Left lung (tissue), 10 donors: Measurements from ENCODE around the gene ZFYVE26. TPM values are rescaled to one million over a fixed set of nuclear protein-coding genes. Genes with fewer than 3 reads are reported as not detected.

Source experiments
- ATAC-seq: fragments of 200-7000 bp; cut with Tn5 transposase; one replicate; pipeline ENCODE4 v1.9.1; 2020; ENCODE audit warnings: moderate library complexity
- DNase-seq, 4 donors: peaks; one replicate each; pipeline ENCODE4 v3.0.0-alpha.2; 2013 to 2020
- H3K27ac ChIP-seq, 2 donors: fragments of 200-600 bp; sonication (generic) in 1 of 2; one replicate each; pipeline versions ENCODE4 v1.5.0 to v1.8.0; 2020 to 2021
- H3K27me3 ChIP-seq, 2 donors: fragments of 200-600 bp; sonication (generic) in 1 of 2; one replicate each; pipeline versions ENCODE4 v1.5.0 to v1.8.0; 2020 to 2021
- H3K36me3 ChIP-seq, 2 donors: fragments of 200-600 bp; sonication (generic) in 1 of 2; one replicate each; pipeline versions ENCODE4 v1.5.0 to v1.8.0; 2020 to 2021
- H3K4me1 ChIP-seq, 2 donors: fragments of 200-600 bp; one replicate each; pipeline ENCODE4 v1.8.0; 2021
- H3K4me3 ChIP-seq, 2 donors: fragments of 200-600 bp; sonication (generic) in 1 of 2; one replicate each; pipeline versions ENCODE4 v1.5.0 to v1.8.0; 2020 to 2021; ENCODE audit warnings: mild to moderate bottlenecking in 1 of 2
- H3K9me3 ChIP-seq, 2 donors: fragments of 200-600 bp; sonication (generic) in 1 of 2; one replicate each; pipeline versions ENCODE4 v1.5.0 to v1.8.0; 2020 to 2021
- intact Hi-C, 2 donors: fragments of 100-400 bp; cut with DNase I; formaldehyde crosslinking; loops; one replicate each; pipeline versions ENCODE4 v1.11.2 to v1.14.2; 2022
- polyA plus RNA-seq, 6 donors: library from polyadenylated mRNA; unstranded; fragments of 120-200 nt; gene quantifications; one replicate each; pipeline ENCODE4 v1.2.1, GENCODE V29; 2013; ENCODE audit not compliant: insufficient read length in 6 of 6
- total RNA-seq, 2 donors: library from RNA; stranded (reverse); fragmentation: NEBNext Ultra II Directional; extraction: Animal tissue kit (Norgen Biotek cat#: 25700); gene quantifications; one replicate each; pipeline ENCODE4 v1.2.1, GENCODE V29; 2021
- TF ChIP-seq, protein P1 (sequence below), 2 donors: fragments of 200-600 bp; sonication (generic) in 1 of 2; IDR thresholded peaks; one replicate each; pipeline versions ENCODE4 v1.5.0 to v1.8.0; 2021; ENCODE audit warnings: antibody characterized with exemption in 2 of 2
- donor health status: DM: no; HTN: yes; CAD: no.
- donor health status: DM: no; HTN: no; CAD: no.

ZFYVE26 gene
- total and polyA plus RNA-seq, 8 donors, result 15.9 to 47.8 (median 17.7) TPM

DNA sequence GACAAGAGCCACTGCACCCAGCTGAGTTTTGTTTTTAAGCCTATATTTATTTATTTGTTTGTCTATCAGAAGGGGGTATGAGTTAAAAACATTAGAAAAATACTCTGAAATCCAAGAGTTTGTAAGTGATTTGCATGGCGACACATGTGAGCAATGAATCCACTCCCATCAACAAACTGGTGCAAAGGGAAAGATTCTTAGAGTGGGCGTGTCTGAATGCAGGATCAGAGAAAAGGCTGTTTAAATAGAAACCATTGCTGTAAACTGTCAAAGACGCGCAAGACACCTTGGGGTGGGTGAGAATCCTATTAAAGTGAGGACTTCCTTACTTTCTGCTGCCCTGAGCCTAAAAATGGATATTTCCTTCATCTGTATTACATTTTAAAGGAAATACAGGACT, 51.9 kb downstream of the ZFYVE26 start:
- TF ChIP-seq, protein P1, sequence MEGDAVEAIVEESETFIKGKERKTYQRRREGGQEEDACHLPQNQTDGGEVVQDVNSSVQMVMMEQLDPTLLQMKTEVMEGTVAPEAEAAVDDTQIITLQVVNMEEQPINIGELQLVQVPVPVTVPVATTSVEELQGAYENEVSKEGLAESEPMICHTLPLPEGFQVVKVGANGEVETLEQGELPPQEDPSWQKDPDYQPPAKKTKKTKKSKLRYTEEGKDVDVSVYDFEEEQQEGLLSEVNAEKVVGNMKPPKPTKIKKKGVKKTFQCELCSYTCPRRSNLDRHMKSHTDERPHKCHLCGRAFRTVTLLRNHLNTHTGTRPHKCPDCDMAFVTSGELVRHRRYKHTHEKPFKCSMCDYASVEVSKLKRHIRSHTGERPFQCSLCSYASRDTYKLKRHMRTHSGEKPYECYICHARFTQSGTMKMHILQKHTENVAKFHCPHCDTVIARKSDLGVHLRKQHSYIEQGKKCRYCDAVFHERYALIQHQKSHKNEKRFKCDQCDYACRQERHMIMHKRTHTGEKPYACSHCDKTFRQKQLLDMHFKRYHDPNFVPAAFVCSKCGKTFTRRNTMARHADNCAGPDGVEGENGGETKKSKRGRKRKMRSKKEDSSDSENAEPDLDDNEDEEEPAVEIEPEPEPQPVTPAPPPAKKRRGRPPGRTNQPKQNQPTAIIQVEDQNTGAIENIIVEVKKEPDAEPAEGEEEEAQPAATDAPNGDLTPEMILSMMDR (IDR thresholded peaks at IDR 0.05), result no peak
- Histone ChIP-seq H3K36me3 (peaks cover 0 to 94% of the 10 kb centered on the region in 2 donors), H3K4me3 (no peak overlapping the region), H3K9me3 (no peaks in the 10 kb centered on the region), H3K27ac (no peak overlapping the region), H3K27me3 (no peaks in the 10 kb centered on the region), H3K4me1 (peaks cover 0 to 25% of the 10 kb centered on the region in 2 donors)
- ATAC-seq (no peak), DNase-seq (no peak)
- intact Hi-C loops, result no loop called here

DNA sequence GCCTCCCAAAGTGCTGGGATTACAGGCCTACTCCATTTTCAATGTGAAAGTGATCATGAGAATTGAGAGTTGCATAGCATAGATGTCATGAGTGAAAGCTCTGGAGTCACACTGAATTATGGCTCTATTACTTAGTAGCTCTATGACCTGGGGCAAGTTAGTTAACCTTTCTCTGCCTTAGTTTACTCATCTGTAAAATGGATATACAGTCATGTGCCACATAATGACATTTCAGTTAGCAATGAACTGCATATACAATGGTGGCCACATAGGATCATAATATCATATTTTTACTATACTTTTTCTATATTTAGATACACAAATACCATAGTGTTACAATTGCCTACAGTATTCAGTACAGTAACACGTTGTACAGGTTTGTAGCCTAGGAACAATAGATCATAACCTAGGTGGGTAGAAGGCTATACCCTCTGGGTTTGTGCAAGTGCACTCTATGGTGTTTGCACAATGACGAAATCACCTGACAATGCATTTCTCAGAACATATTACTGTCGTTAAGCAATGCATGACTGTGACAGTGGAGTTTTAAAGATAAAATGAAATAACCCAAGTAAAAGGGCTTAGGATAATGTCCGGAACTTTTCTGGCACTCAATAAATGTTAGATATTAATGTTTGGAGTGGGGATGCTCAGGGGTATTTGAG, 53.1 kb downstream of the ZFYVE26 start:
- no peak overlapping the region for H3K4me3 ChIP-seq
- TF ChIP-seq, protein P1 (IDR thresholded peaks at IDR 0.05), result no peak
- H3K27ac ChIP-seq, result peak overlapping the region in 1 of 2 donors; percentile 51
- H3K36me3 ChIP-seq, result peaks cover 0 to 91% of the 10 kb centered on the region in 2 donors
- peak in 1 of 4 donors; percentile 13 for DNase-seq
- intact Hi-C loops, result no loop called here
- peaks cover 0 to 25% of the 10 kb centered on the region in 2 donors for H3K4me1 ChIP-seq
- no peaks in the 10 kb centered on the region for H3K27me3 ChIP-seq
- no peaks in the 10 kb centered on the region for H3K9me3 ChIP-seq
- ATAC-seq, result peak; percentile 75

DNA sequence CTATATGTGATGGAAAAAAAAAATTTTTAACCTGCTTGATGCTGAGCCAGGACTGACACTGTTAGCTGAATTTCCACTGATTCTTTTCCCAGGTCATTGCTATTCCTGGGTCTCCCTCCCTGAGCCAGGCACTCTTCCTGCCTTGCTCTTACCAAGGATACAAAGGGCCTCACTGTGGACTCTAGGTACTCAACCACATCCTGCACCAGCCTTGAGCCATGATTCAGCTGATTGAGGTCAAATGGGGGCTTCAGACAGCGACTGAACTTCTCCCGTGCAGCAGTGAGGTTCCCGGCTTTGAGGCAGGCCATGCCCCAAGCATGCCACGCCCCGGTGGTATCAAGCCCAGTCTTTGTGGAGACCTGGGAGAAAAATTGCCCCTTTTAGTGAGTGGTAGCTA, 54.3 kb downstream of the ZFYVE26 start:
- intact Hi-C loops, result no loop called here
- H3K36me3 ChIP-seq, result peaks cover 0 to 91% of the 10 kb centered on the region in 2 donors
- TF ChIP-seq, protein P1 (IDR thresholded peaks at IDR 0.05), result no peak
- no peaks in the 10 kb centered on the region for H3K27me3 ChIP-seq
- H3K4me1 ChIP-seq, result peaks cover 0 to 23% of the 10 kb centered on the region in 2 donors
- DNase-seq (no peak), ATAC-seq (no peak)
- no peak overlapping the region for H3K4me3 ChIP-seq
- H3K27ac ChIP-seq, result no peak overlapping the region
- no peaks in the 10 kb centered on the region for H3K9me3 ChIP-seq

DNA sequence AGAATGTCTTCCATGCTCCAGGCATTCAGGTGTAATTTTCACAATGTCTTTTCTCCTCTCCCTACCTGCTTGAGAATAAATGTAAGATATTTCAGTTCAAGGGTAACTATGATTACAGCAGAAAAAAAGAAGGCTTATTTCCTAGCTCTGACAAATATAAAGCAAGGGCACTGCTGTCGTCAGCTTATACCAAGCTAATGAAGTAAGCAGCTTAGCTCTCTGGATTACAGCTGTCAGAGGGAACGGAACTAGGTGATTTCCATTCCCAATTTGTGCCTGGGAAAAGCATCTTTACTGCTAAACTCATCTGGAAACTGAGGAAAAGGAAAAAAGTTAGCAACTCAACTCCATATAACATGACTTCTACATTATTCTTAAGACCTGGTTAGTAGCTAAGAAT, 56.5 kb downstream of the ZFYVE26 start:
- H3K27me3 ChIP-seq, result no peaks in the 10 kb centered on the region
- intact Hi-C loops, result no loop called here
- peaks cover 0 to 13% of the 10 kb centered on the region in 2 donors for H3K4me1 ChIP-seq
- TF ChIP-seq, protein P1 (IDR thresholded peaks at IDR 0.05), result no peak
- DNase-seq, result no peak
- ATAC-seq, result no peak
- H3K9me3 ChIP-seq, result no peaks in the 10 kb centered on the region
- no peak overlapping the region for H3K27ac ChIP-seq
- peaks cover 0 to 91% of the 10 kb centered on the region in 2 donors for H3K36me3 ChIP-seq
- no peak overlapping the region for H3K4me3 ChIP-seq

DNA sequence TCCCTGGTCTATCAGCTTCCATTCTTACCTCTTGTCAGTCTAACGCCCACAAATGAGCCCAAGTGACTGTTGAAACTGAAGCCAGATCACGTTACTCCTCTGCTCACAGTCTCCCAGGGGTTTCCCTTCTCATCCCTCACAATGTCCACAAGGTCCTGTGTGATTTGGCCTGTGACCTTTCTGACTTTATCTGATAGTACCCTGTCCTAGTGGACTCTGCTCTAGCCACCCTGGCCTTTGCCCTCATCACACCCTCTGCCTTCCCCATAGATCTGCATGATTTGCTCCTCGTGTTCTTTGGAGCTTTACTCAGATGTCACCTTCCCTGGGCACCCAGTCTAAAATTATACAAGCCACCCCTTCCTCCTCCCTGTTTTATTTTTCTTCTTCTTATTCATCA, 59.2 kb downstream of the ZFYVE26 start:
- TF ChIP-seq, protein P1 (IDR thresholded peaks at IDR 0.05), result no peak
- no peak overlapping the region for H3K27ac ChIP-seq
- no peak overlapping the region for H3K4me3 ChIP-seq
- no peak for DNase-seq
- no peaks in the 10 kb centered on the region for H3K9me3 ChIP-seq
- H3K4me1 ChIP-seq, result no peaks in the 10 kb centered on the region
- H3K36me3 ChIP-seq, result peaks cover 2 to 97% of the 10 kb centered on the region in 2 donors
- H3K27me3 ChIP-seq, result no peaks in the 10 kb centered on the region
- intact Hi-C loops, result no loop called here
- ATAC-seq, result no peak
